NCI-H748 (cell line): ENCODE measurements around the gene PASK.
"Not testable (repeated sequence)": the region's sequence is repeated elsewhere in the genome, so short reads cannot be mapped to it uniquely, and the experiment has no call there.

Experiments used
- DNase-seq: peaks from one replicate; lab custom pipeline; 2025; ENCODE audit not compliant: unreplicated experiment; lab: John Stamatoyannopoulos, UW

Gene PASK

GRCh38 chr2:241108271-241109209 is 40.7 kb downstream of the PASK start:
- DNase-seq: no peak

- no peak for DNase-seq
Observed at GRCh38 chr2:241107031-241107783, 42.1 kb downstream of the PASK start.

- no peak for DNase-seq
Observed at GRCh38 chr2:241105641-241106040, 43.6 kb downstream of the PASK start.

GRCh38 chr2:241104611-241105010 is 44.7 kb downstream of the PASK start:
- DNase-seq: not testable (repeated sequence)

GRCh38 chr2:241103176-241103595 is 46.1 kb downstream of the PASK start:
- no peak for DNase-seq

- DNase-seq: peak; percentile 91
Observed at GRCh38 chr2:241102239-241102803, 47.0 kb downstream of the PASK start, which contains the start of gene MTERF4. TSS of gene MTERF4 (minus strand) at chr2:241102287. CDS start at chr2:241102273, 14 bp downstream.

GRCh38 chr2:241099246-241099645 is 50.0 kb downstream of the PASK start:
- no peak for DNase-seq

- no peak for DNase-seq
Observed at GRCh38 chr2:241096979-241097378, 52.3 kb downstream of the PASK start.

GRCh38 chr2:241095594-241096290 is 53.5 kb downstream of the PASK start:
- DNase-seq: no peak

- DNase-seq: no peak
Observed at GRCh38 chr2:241094924-241095420, 54.3 kb downstream of the PASK start.

- no peak for DNase-seq
Observed at GRCh38 chr2:241094172-241094571, 55.1 kb downstream of the PASK start.

- DNase-seq: not testable (repeated sequence)
Observed at GRCh38 chr2:241093133-241093781, 56.0 kb downstream of the PASK start.

GRCh38 chr2:241092677-241093076 is 56.6 kb downstream of the PASK start:
- no peak for DNase-seq

GRCh38 chr2:241091734-241092445 is 57.4 kb downstream of the PASK start:
- no peak for DNase-seq

GRCh38 chr2:241091201-241091600 is 58.1 kb downstream of the PASK start:
- DNase-seq: no peak

- DNase-seq: no peak
Observed at GRCh38 chr2:241088791-241089732, 60.2 kb downstream of the PASK start.

- no peak for DNase-seq
Observed at GRCh38 chr2:241088376-241088775, 60.9 kb downstream of the PASK start.
